ENCODE data around the gene NTRK2.

DNA sequence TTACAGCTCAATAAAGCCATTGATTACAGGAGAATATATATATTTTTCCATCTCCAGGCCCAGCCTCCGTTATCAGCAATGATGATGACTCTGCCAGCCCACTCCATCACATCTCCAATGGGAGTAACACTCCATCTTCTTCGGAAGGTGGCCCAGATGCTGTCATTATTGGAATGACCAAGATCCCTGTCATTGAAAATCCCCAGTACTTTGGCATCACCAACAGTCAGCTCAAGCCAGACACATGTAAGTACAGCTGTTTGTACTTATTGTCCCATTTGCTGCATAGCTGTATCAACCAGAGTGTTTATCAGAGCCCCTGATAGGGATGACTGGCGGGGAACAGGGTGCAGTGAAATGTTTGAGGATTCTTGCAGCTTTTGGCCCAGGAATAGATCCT lies 197.7 kb downstream of the NTRK2 start:
- TF ChIP-seq, protein P1, sequence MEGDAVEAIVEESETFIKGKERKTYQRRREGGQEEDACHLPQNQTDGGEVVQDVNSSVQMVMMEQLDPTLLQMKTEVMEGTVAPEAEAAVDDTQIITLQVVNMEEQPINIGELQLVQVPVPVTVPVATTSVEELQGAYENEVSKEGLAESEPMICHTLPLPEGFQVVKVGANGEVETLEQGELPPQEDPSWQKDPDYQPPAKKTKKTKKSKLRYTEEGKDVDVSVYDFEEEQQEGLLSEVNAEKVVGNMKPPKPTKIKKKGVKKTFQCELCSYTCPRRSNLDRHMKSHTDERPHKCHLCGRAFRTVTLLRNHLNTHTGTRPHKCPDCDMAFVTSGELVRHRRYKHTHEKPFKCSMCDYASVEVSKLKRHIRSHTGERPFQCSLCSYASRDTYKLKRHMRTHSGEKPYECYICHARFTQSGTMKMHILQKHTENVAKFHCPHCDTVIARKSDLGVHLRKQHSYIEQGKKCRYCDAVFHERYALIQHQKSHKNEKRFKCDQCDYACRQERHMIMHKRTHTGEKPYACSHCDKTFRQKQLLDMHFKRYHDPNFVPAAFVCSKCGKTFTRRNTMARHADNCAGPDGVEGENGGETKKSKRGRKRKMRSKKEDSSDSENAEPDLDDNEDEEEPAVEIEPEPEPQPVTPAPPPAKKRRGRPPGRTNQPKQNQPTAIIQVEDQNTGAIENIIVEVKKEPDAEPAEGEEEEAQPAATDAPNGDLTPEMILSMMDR (conservative IDR thresholded peaks at IDR 0.05; ENCODE audit: low read length) = no peak
- TF ChIP-seq EZH2phosphoT487 (IDR thresholded peaks at IDR 0.05; ENCODE audit: borderline replicate concordance) = no peak

All from Loucy (cell line).